GM13976 (cell line): Measurements from ENCODE around the gene PPP1R3A.

Experiments used
- DNase-seq: peaks from one replicate; pipeline ENCODE4 v3.0.0; 2012; ENCODE audit warnings: low spot score
- CTCF ChIP-seq: IDR thresholded peaks from 2 replicates; pipeline ENCODE4 v1.5.1; 2012; ENCODE audit warnings: borderline replicate concordance, mild to moderate bottlenecking; ENCODE audit not compliant: insufficient read depth; ENCODE audit errors: extremely low read depth, missing control alignments, control extremely low read depth
- in situ Hi-C: fragments of 300-500 bp; cut with MboI; formaldehyde crosslinking; loops from one replicate; pipeline ENCODE4 v1.12.0; 2022; ENCODE audit warnings: low sequenced_read_pairs, mixed read lengths, inconsistent platforms; ENCODE audit not compliant: unreplicated experiment

Gene PPP1R3A

GRCh38 chr7:113918946-113919345, at the start of gene PPP1R3A:
Gene PPP1R3A, minus strand, starts transcription at chr7:113919009. Its CDS starts 13 bp downstream, at chr7:113918996.
- no peak for DNase-seq
- no peak for TF ChIP-seq CTCF
- in situ Hi-C loops, result no loop called here

- DNase-seq, result no peak
- in situ Hi-C loops, result no loop called here
- no peak for TF ChIP-seq CTCF
Measured at GRCh38 chr7:113963356-113963755, 44.5 kb upstream of the PPP1R3A start.

GRCh38 chr7:113959910-113960309, 41.1 kb upstream of the PPP1R3A start:
- in situ Hi-C loops, result no loop called here
- no peak for DNase-seq
- TF ChIP-seq CTCF, result no peak

- no peak for DNase-seq
- TF ChIP-seq CTCF, result no peak
- in situ Hi-C loops, result no loop called here
Measured at GRCh38 chr7:113955157-113955556, 36.3 kb upstream of the PPP1R3A start.

- in situ Hi-C loops, result no loop called here
- TF ChIP-seq CTCF, result no peak
- DNase-seq, result no peak
Measured at GRCh38 chr7:113953553-113953952, 34.7 kb upstream of the PPP1R3A start.

- TF ChIP-seq CTCF, result no peak
- in situ Hi-C loops, result no loop called here
- no peak for DNase-seq
Measured at GRCh38 chr7:113945018-113945938, 26.5 kb upstream of the PPP1R3A start.
